Measurements from ENCODE around the gene FBF1.

The FBF1 gene

GRCh38 chr17:75940727-75941441 is at the start of gene FBF1 (continued):
- TF ChIP-seq ELK4 (IDR thresholded peaks at IDR 0.05; ENCODE audit: borderline replicate concordance, low read depth, low read length) (no peak), ZNF792 (tag by site-specific recombination; IDR thresholded peaks at IDR 0.05) (no peak), ZNF670 (tag by site-specific recombination; IDR thresholded peaks at IDR 0.05; ENCODE audit: low read depth) (no peak), ZNF777 (tag by site-specific recombination; IDR thresholded peaks at IDR 0.05; ENCODE audit: borderline replicate concordance) (no peak), ZNF398 (tag by site-specific recombination; IDR thresholded peaks at IDR 0.05) (no peak), KLF8 (tag by site-specific recombination; IDR thresholded peaks at IDR 0.05) (peak; percentile 67), ZBTB1 (tag by site-specific recombination; IDR thresholded peaks at IDR 0.05) (0 out of 2 replicates have a peak, but pooled peaks have one; percentile 37), ZNF211 (tag by site-specific recombination; IDR thresholded peaks at IDR 0.05; ENCODE audit: low read depth) (no peak), HOXD13 (CRISPR knock-in tag; IDR thresholded peaks at IDR 0.05; ENCODE audit: borderline replicate concordance) (no peak), ZNF23 (tag by site-specific recombination; IDR thresholded peaks at IDR 0.05; ENCODE audit: borderline replicate concordance) (no peak), ZNF404 (tag by site-specific recombination; IDR thresholded peaks at IDR 0.05) (no peak), ZFP3 (tag by site-specific recombination; IDR thresholded peaks at IDR 0.05; ENCODE audit: low read depth) (no peak), MZF1 (tag by site-specific recombination; IDR thresholded peaks at IDR 0.05; ENCODE audit: borderline replicate concordance) (no peak), ZNF561 (tag by site-specific recombination; IDR thresholded peaks at IDR 0.05; ENCODE audit: borderline replicate concordance) (peak; percentile 93), HIC1 (tag by site-specific recombination; IDR thresholded peaks at IDR 0.05) (peak; percentile 99), SP2 (tag by site-specific recombination; IDR thresholded peaks at IDR 0.05) (peak; percentile 77), IKZF3 (tag by site-specific recombination; IDR thresholded peaks at IDR 0.05) (peak; percentile 99), TCF7L2 (IDR thresholded peaks at IDR 0.05; ENCODE audit: borderline replicate concordance, low read depth, low read length) (peak; percentile 83), ZNF529 (tag by site-specific recombination; IDR thresholded peaks at IDR 0.05; ENCODE audit: insufficient replicate concordance) (no peak), ZNF623 (tag by site-specific recombination; IDR thresholded peaks at IDR 0.05) (no peak), ZNF174 (tag by site-specific recombination; IDR thresholded peaks at IDR 0.05) (no peak), ZNF560 (tag by site-specific recombination; IDR thresholded peaks at IDR 0.05; ENCODE audit: borderline replicate concordance) (no peak), SALL2 (tag by site-specific recombination; IDR thresholded peaks at IDR 0.05; ENCODE audit: borderline replicate concordance) (no peak)
- TF ChIP-seq, protein P1, sequence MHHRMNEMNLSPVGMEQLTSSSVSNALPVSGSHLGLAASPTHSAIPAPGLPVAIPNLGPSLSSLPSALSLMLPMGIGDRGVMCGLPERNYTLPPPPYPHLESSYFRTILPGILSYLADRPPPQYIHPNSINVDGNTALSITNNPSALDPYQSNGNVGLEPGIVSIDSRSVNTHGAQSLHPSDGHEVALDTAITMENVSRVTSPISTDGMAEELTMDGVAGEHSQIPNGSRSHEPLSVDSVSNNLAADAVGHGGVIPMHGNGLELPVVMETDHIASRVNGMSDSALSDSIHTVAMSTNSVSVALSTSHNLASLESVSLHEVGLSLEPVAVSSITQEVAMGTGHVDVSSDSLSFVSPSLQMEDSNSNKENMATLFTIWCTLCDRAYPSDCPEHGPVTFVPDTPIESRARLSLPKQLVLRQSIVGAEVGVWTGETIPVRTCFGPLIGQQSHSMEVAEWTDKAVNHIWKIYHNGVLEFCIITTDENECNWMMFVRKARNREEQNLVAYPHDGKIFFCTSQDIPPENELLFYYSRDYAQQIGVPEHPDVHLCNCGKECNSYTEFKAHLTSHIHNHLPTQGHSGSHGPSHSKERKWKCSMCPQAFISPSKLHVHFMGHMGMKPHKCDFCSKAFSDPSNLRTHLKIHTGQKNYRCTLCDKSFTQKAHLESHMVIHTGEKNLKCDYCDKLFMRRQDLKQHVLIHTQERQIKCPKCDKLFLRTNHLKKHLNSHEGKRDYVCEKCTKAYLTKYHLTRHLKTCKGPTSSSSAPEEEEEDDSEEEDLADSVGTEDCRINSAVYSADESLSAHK (tag by site-specific recombination; IDR thresholded peaks at IDR 0.05), result 0 out of 2 replicates have a peak, but pooled peaks have one; percentile 57
- TF ChIP-seq, protein P2, sequence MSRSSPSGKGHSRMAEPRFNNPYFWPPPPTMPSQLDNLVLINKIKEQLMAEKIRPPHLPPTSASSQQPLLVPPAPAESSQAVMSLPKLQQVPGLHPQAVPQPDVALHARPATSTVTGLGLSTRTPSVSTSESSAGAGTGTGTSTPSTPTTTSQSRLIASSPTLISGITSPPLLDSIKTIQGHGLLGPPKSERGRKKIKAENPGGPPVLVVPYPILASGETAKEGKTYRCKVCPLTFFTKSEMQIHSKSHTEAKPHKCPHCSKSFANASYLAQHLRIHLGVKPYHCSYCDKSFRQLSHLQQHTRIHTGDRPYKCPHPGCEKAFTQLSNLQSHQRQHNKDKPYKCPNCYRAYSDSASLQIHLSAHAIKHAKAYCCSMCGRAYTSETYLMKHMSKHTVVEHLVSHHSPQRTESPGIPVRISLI (tag by site-specific recombination; IDR thresholded peaks at IDR 0.05), result no peak
- TF ChIP-seq, protein P3, sequence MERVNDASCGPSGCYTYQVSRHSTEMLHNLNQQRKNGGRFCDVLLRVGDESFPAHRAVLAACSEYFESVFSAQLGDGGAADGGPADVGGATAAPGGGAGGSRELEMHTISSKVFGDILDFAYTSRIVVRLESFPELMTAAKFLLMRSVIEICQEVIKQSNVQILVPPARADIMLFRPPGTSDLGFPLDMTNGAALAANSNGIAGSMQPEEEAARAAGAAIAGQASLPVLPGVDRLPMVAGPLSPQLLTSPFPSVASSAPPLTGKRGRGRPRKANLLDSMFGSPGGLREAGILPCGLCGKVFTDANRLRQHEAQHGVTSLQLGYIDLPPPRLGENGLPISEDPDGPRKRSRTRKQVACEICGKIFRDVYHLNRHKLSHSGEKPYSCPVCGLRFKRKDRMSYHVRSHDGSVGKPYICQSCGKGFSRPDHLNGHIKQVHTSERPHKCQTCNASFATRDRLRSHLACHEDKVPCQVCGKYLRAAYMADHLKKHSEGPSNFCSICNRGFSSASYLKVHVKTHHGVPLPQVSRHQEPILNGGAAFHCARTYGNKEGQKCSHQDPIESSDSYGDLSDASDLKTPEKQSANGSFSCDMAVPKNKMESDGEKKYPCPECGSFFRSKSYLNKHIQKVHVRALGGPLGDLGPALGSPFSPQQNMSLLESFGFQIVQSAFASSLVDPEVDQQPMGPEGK (tag by site-specific recombination; IDR thresholded peaks at IDR 0.05), result peak; percentile 66
- TF ChIP-seq, protein P4, sequence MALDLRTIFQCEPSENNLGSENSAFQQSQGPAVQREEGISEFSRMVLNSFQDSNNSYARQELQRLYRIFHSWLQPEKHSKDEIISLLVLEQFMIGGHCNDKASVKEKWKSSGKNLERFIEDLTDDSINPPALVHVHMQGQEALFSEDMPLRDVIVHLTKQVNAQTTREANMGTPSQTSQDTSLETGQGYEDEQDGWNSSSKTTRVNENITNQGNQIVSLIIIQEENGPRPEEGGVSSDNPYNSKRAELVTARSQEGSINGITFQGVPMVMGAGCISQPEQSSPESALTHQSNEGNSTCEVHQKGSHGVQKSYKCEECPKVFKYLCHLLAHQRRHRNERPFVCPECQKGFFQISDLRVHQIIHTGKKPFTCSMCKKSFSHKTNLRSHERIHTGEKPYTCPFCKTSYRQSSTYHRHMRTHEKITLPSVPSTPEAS (tag by site-specific recombination; IDR thresholded peaks at IDR 0.05), result no peak; the same call in 1 of the 2 replicates

Data from HEK293 (cell line).